GM18861 (cell line): ENCODE results near the gene ICAM3.

ENCODE experiments used
- ATAC-seq: cut with Tn5 transposase; IDR thresholded peaks from one replicate; pipeline ENCODE4 v1.9.1; 2021; ENCODE audit not compliant: unreplicated experiment

The ICAM3 gene

GRCh38 chr19:10321417-10321797 lies 18.0 kb downstream of the ICAM3 start:
- no peak for ATAC-seq

- ATAC-seq: no peak
Measured at GRCh38 chr19:10320602-10321416, 18.6 kb downstream of the ICAM3 start.

GRCh38 chr19:10318807-10319682 lies 20.4 kb downstream of the ICAM3 start:
- no peak for ATAC-seq

DNA sequence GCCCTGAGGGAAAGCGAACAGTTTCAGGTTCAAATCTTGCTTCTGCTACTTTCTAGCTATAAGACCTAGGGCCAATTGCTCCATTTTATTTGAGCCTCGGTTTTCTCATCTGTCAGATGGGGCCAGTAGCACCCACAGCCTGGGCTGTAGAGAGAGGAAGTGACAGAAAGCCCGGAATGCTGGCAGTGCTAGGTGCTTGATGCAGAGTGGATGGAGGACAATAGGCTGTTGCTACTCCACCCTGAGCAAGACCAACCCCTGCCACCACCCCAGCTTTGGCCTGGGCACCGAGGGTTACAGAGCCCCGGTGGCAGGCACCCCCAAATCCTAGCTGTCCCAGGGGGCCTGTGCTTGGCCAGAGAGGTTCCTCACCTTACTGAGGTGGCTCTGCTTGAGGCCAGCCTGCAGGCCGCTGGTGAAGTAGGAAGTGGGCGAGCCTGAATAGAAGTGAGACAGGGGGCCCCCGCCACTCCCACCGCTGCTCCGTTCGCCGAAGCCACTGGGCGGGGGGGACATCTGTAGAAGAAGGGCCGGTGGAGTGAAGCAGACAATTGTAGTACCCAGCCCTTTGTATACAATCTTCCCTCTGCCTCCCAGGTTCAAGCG lies 21.5 kb downstream of the ICAM3 start:
- no peak for ATAC-seq

- no peak for ATAC-seq
Measured at GRCh38 chr19:10317045-10317856, 22.2 kb downstream of the ICAM3 start.

DNA sequence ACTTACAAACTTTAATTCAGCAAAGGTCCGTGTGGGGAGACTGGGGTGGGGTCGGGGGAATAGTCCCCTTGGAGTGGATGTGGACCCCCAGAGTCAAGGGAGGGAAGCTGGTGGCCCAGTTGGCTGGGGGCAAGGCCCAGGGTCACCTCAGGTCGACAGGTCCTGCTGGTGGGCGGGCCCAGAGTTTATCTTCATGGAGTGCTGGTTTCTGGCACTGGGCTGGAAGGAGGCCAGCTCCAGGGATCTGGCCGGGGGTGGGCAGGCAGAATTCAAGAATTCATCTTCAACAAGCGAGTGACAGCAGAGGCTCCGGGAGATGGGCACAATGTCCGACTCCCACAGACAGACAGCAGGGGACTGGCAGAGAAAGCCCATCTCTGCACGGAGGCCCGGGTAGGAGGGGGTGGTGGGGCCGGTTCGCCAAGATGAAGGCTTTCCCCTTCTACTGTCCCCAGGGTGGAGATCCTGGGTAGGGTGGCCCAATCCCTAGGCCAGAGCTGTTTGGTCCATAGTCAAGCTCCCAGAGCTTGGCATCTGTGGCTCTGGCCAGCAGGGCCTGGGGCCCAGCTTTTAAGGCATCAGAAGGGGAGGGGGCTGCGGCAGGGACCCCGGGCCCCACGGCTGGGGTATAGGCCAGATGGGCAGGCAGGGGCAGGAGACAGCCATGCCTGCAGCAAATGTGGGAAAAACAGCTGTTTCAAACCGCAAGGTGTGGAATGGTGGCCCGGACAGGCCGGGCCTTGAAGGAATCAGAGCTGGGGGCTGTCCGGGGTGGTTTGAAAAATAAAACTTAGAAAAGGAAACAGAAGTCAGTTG lies 23.0 kb downstream of the ICAM3 start:
- no peak for ATAC-seq

GRCh38 chr19:10315335-10316214 lies 23.8 kb downstream of the ICAM3 start, which contains the start of gene FDX2:
FDX2 (minus strand) TSS chr19:10316015; CDS start chr19:10315996, 19 bp downstream.
- ATAC-seq: peak; percentile 72

- no peak for ATAC-seq
Measured at GRCh38 chr19:10309423-10309822, 30.0 kb downstream of the ICAM3 start, which contains the start of gene ZGLP1. ZGLP1 (minus strand) TSS chr19:10309815.

DNA sequence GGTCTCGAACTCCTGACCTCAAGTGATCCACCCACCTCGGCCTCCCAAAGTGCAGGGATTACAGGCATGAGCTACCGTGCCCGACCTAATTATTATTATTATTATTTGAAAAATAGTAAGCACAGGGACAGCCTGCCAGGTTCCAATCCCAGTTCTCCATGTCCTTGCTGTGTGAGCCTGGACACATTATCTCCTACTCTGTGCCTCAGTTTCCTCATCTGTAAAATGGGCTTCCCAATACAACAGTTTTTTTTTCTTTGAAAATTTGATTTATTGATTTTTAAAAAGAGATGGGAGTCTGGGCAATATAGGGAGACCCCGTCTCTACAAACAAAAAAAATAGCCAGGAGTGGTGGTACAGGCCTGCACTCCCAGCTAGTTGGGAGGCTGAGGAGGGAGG lies 33.1 kb downstream of the ICAM3 start:
- ATAC-seq: no peak

- no peak for ATAC-seq
Measured at GRCh38 chr19:10305139-10305806, 34.2 kb downstream of the ICAM3 start.

GRCh38 chr19:10299545-10300458 lies 39.6 kb downstream of the ICAM3 start:
- ATAC-seq: no peak

- ATAC-seq: no peak
Measured at GRCh38 chr19:10295847-10296591, 43.4 kb downstream of the ICAM3 start.

DNA sequence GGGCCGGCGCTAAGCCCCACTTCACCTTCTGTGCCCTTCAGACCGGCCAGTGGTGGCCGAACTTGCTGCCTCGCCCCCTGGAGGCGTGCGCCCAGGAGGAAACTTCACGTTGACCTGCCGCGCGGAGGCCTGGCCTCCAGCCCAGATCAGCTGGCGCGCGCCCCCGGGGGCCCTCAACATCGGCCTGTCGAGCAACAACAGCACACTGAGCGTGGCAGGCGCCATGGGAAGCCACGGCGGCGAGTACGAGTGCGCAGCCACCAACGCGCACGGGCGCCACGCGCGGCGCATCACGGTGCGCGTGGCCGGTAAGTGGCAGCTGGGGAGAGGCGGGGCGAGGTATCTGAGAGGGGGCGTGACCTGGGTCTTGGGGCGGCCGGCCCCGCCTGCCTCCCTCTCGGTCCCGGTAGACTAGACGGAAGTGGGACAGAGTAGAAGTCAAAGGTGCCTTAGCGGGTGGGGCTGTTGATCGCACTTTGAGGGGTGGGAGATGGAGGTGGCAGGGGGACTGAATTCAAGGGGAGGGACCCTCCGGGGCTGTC lies 44.0 kb downstream of the ICAM3 start:
- no peak for ATAC-seq

- ATAC-seq: no peak
Measured at GRCh38 chr19:10294368-10294697, 45.1 kb downstream of the ICAM3 start.

DNA sequence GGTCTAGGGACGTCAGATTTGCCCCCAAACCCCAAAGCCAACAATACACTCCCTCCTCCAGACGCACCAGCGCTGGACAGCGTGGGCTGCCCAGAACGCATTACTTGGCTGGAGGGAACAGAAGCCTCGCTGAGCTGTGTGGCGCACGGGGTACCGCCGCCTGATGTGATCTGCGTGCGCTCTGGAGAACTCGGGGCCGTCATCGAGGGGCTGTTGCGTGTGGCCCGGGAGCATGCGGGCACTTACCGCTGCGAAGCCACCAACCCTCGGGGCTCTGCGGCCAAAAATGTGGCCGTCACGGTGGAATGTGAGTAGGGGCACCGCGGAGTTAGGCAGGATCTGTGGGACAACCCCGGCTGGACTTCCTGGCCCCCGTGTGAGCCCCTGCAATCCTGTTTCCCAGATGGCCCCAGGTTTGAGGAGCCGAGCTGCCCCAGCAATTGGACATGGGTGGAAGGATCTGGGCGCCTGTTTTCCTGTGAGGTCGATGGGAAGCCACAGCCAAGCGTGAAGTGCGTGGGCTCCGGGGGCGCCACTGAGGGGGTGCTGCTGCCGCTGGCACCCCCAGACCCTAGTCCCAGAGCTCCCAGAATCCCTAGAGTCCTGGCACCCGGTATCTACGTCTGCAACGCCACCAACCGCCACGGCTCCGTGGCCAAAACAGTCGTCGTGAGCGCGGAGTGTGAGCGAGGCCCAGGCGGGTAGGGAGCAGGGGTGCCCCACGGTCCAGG lies 45.6 kb downstream of the ICAM3 start:
- no peak for ATAC-seq
